DND-41 (cell line): ENCODE results near the gene CCDC82.

ENCODE experiments used
- EZH2 ChIP-seq: IDR thresholded peaks from 3 replicates; pipeline ENCODE4 v1.6.1; 2012; ENCODE audit warnings: borderline replicate concordance, low read depth, mild to moderate bottlenecking, moderate library complexity, low read length, inconsistent platforms; ENCODE audit not compliant: severe bottlenecking
- TF ChIP-seq, protein P1 (sequence below): IDR thresholded peaks from 2 replicates; pipeline ENCODE4 v1.5.1; 2012; ENCODE audit warnings: borderline replicate concordance, low read length, moderate library complexity, mild to moderate bottlenecking; ENCODE audit not compliant: poor library complexity, severe bottlenecking; ENCODE audit errors: extremely low read depth

DNA sequence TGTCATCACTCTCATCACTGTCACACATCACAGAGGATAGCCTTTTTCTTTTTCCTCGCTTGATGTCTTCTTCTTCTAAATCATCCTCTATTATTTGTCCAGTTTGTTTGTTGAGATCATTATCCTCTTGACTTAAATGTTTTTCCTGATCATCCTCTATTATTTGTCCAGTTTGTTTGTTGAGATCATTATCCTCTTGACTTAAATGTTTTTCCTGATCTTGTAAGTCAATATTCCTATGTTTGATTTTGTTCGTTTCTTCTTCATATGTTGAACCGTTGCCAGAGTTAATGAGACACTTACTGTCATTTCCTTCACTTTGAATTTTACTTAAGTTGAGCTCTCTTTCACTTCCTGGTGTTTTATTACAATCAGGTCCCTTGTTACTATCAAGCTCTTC lies 5.6 kb downstream of the CCDC82 start:
- TF ChIP-seq, protein P1, sequence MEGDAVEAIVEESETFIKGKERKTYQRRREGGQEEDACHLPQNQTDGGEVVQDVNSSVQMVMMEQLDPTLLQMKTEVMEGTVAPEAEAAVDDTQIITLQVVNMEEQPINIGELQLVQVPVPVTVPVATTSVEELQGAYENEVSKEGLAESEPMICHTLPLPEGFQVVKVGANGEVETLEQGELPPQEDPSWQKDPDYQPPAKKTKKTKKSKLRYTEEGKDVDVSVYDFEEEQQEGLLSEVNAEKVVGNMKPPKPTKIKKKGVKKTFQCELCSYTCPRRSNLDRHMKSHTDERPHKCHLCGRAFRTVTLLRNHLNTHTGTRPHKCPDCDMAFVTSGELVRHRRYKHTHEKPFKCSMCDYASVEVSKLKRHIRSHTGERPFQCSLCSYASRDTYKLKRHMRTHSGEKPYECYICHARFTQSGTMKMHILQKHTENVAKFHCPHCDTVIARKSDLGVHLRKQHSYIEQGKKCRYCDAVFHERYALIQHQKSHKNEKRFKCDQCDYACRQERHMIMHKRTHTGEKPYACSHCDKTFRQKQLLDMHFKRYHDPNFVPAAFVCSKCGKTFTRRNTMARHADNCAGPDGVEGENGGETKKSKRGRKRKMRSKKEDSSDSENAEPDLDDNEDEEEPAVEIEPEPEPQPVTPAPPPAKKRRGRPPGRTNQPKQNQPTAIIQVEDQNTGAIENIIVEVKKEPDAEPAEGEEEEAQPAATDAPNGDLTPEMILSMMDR, result no peak
- no peak for TF ChIP-seq EZH2
